IPS DF 4.7 (cell line): ENCODE results near the gene JMJD8.
"Not testable (repeated sequence)": the region's sequence is repeated elsewhere in the genome, so short reads cannot be mapped to it uniquely, and the experiment has no call there.

Experiments
- DNase-seq: peaks from one replicate; pipeline ENCODE4 v3.0.0-alpha.2; 2013; ENCODE audit warnings: low spot score; ENCODE audit errors: extremely low read depth

JMJD8 gene

DNA sequence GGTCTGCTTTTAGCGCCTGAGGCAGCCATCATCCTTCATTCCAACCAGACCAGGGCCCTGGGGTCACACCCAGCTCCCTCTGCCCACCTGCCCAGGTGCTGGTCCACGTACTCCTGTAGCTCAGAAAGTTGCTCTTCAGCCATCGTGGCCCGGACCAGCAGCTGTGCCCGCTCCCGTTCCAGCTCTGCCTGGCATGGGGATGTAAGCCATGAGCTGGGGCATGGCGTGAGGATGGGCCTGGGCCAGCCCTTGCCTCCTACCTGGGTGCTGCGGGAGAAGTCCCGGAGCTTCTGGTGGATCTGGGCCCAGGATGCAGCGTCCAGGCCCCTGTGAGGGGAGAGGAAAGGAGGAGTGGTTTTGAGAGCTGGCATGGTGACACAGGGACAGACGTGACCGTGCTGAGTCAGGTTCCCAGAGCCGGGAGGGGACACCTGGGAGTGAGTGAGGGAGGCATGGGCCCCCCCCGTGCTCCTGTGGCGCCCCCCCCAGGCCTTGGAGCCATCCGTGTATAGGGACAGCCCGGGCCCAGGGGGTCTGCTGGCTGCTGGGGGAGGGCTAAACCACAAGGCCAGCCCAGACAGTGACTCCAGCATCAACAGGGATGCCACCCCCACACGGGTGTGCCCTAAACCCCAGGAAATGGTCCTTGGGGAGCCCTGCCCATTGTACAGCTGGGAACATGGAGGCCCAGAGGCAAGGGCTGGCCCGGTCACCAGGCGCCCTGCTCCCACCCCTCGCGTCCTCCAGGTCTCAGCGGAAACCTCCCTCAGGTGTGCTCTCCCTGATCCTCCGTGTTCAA is 38.9 kb upstream of the JMJD8 start:
- DNase-seq = no peak

GRCh38 chr16:721765-722540 is 37.8 kb upstream of the JMJD8 start:
- no peak for DNase-seq

- DNase-seq = no peak
Measured at GRCh38 chr16:720990-721764, 37.0 kb upstream of the JMJD8 start, which contains the start of gene ANTKMT. Gene ANTKMT, plus strand, starts transcription at chr16:721146. Its CDS starts 129 bp downstream, at chr16:721275.

DNA sequence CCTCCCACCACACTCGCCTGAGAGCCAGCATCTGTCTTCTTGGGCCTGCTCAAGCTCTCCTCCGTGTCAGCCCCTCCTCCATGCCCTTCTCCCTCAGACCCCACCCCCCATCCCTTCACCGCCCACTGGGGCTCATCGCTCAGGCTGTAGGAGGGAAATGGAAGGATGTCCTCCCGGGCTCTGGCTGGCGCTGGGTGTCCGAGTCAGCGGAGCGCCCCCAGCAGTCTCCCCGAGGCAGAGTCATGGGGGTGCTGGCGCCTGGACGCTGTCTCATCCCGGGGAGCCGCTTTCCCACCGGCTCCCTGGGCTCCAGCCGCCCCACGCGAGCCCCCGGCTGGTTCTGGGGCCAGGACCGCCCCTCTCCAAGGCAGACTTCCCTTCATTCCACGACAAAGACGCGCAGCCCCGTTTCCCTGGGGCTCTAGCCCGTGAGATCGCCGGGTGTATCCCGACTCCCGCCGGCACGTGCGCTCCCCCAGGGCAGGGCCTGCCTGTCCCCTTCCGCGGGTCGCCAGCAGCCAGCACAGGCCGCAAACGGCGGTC is 36.4 kb upstream of the JMJD8 start:
- DNase-seq = no peak

- no peak for DNase-seq
Measured at GRCh38 chr16:719815-720446, 35.8 kb upstream of the JMJD8 start.

GRCh38 chr16:718922-719321 is 34.8 kb upstream of the JMJD8 start:
- DNase-seq = no peak

GRCh38 chr16:718389-718788 is 34.3 kb upstream of the JMJD8 start:
- DNase-seq = no peak

- no peak for DNase-seq
Measured at GRCh38 chr16:717450-718245, 33.5 kb upstream of the JMJD8 start.

DNA sequence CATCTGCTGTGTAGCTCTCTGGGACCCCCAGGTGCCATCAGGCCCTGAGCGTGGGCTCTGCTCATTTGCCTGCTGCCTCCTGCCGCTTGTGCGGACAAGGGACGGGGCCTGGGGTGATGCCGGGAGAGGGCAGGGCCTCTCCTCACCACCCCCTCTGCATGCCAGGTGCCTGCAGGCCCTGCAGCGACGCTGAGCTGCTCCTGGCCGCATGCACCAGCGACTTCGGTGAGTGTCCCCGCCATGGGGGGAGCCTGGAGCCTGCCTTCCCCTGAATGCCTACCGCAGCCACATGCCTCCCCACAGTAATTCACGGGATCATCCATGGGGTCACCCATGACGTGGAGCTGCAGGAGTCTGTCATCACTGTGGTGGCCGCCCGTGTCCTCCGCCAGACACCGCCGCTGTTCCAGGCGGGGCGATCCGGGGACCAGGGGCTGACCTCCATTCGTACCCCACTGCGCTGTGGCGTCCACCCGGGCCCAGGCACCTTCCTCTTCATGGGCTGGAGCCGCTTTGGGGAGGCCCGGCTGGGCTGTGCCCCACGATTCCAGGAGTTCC is 32.7 kb upstream of the JMJD8 start:
- no peak for DNase-seq

GRCh38 chr16:716200-716568 is 32.0 kb upstream of the JMJD8 start:
- no peak for DNase-seq

DNA sequence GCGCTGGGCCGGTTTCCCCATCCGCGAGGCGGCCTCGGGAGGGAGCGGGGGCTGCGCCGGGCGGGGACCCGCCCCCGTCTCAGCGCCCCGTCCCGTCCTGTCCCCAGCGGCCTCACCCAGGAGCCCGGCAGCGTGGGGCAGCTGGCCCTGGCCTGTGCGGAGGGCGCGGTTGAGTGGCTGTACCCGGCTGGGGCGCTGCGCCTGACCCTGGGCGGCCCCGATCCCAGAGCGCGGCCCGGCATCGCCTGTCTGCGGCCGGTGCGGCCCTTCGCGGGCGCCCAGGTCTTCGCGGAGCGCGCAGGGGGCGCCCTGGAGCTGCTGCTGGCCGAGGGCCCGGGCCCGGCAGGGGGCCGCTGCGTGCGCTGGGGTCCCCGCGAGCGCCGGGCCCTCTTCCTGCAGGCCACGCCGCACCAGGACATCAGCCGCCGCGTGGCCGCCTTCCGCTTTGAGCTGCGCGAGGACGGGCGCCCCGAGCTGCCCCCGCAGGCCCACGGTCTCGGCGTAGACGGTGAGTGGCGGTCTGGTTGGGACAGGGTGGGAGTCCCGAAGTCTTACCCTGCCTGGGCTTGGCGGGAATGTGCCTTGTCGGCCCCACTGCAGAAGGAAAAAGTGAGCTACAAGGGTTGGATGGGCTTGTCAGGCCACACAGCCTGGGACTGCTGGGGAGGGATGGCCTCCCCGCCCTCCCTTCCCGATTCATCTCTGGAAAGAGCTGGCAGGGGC is 31.5 kb upstream of the JMJD8 start:
- DNase-seq = no peak

DNA sequence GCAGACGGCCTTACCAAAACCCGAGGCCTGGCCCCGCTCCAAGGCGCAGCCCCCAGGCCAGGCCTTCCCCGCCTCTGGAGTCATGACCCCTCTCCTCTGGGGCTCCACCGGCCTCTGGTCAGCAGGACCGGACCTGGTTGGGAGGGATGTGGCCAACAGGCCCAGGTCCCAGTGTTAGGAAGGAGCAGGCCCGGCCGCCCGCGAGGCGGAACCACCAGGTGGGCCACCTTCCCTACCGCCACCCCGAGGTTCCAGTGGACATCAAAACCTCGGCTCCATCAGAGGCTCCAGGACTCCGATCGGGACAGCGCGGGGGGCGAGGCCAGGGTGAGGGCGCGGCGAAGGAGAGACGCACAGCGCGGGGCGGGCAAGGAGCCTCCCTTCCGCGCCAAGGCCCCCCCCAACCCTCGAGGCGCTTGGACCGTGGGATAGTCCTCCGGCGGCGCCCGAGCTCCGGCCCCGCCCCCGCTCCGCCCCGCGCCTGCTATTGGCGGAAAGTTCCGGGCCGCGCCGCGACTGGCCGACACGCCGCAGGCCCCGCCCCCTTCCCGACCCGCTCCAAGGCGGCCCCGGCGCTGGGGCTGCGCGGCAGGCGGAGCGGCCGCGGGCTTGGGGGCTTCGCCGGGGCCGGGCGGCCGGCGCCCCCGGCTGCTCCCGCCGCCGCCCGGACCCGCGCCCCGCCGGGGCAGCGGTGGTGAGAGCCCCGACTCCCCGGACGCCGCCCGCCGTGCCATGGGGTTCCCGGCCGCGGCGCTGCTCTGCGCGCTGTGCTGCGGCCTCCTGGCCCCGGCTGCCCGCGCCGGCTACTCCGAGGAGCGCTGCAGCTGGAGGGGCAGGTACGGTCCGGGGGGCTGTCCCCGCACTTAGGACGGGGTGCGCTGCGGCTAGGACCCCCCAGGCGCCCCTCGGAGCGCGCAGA is 30.7 kb upstream of the JMJD8 start, which contains the start of gene METRN:
TSS of gene METRN (plus strand) at position 561 of the 919 bp plus-strand sequence. CDS start at position 733, 172 bp downstream.
- DNase-seq = no peak

- DNase-seq = no peak
Measured at GRCh38 chr16:714079-714478, 29.9 kb upstream of the JMJD8 start.

GRCh38 chr16:712740-713250 is 28.7 kb upstream of the JMJD8 start:
- DNase-seq = not testable (repeated sequence)

DNA sequence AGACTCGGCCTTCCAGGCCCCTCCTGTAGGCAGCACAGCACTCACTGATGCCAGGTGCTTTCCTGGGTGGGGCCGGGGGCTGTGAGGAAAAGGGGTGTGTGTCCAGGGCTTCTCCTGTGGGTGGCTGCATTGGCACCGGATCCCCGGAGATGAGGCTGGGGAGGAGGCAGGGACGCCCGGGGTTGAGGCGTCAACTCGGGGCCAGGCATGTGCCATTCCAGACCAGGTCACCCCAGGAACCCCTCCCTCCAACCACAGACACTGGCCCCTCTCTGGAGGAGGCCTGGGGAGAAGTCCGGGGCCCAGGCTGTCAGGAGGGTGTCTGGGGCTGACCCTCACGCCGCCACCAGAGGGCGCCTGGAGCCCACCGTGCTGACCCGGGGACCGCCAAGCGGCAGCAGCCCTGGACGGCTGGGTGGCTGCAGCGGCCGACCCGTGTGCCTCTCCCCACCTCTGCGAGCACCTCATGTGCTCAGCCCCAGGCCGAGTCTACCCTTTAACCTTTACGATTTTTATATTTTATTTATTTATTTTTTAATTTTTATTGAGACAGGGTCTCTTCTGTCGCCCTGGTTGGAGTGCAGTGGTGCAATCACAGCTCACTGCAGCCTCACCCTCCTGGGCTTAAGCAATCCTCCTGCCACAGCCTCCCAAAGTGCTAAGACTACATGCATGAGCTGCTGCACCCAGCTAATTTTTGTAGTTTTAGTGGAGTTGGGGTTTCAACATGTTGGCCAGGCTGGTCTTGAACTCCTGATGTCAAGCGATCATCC is 27.6 kb upstream of the JMJD8 start:
- DNase-seq = no peak

- no peak for DNase-seq
Measured at GRCh38 chr16:711084-711483, 26.9 kb upstream of the JMJD8 start.

- no peak for DNase-seq
Measured at GRCh38 chr16:710500-711075, 26.5 kb upstream of the JMJD8 start.
